Measurements from ENCODE around the gene PTGS1. TPM values are rescaled to one million over a fixed set of nuclear protein-coding genes. Genes with fewer than 3 reads are reported as not detected.

Gene PTGS1
- total and polyA plus RNA-seq, 4 donors, result 2.9 to 12.8 (median 5.0) TPM

- Histone ChIP-seq H3K9me3 (ENCODE audit: control insufficient read depth in 4 of 4, insufficient read depth in 3 of 4, low read length in 3 of 4) (peaks cover 0 to 3% (median 1%) of the 10 kb centered on the region in 4 donors), H3K27ac (ENCODE audit: low read depth in 1 of 2, low read length in 1 of 2) (no peak overlapping the region), H3K36me3 (ENCODE audit: control insufficient read depth in 4 of 4, insufficient read depth in 4 of 4, low read length in 4 of 4) (no peaks in the 10 kb centered on the region), H3K27me3 (ENCODE audit: control insufficient read depth in 3 of 3, insufficient read depth in 3 of 3, low read length in 2 of 3) (peaks cover 0 to 5% (median 4%) of the 10 kb centered on the region in 3 donors), H3K4me3 (no peak overlapping the region), H3K4me1 (ENCODE audit: control insufficient read depth in 5 of 5, insufficient read depth in 5 of 5, low read length in 5 of 5) (peaks cover 0 to 41% (median 16%) of the 10 kb centered on the region in 5 donors), H3K9ac (ENCODE audit: insufficient read depth in 1 of 2, low read length in 2 of 2) (no peak overlapping the region)
- WGBS, 2 donors, result 28 to 45% methylated on average over 14 of the region's 14 CpGs
- DNase-seq, result peak; percentile 80 to 89 (median 81)
- TF ChIP-seq, protein P1, sequence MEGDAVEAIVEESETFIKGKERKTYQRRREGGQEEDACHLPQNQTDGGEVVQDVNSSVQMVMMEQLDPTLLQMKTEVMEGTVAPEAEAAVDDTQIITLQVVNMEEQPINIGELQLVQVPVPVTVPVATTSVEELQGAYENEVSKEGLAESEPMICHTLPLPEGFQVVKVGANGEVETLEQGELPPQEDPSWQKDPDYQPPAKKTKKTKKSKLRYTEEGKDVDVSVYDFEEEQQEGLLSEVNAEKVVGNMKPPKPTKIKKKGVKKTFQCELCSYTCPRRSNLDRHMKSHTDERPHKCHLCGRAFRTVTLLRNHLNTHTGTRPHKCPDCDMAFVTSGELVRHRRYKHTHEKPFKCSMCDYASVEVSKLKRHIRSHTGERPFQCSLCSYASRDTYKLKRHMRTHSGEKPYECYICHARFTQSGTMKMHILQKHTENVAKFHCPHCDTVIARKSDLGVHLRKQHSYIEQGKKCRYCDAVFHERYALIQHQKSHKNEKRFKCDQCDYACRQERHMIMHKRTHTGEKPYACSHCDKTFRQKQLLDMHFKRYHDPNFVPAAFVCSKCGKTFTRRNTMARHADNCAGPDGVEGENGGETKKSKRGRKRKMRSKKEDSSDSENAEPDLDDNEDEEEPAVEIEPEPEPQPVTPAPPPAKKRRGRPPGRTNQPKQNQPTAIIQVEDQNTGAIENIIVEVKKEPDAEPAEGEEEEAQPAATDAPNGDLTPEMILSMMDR (IDR thresholded peaks at IDR 0.05; ENCODE audit: control extremely low read depth, extremely low read depth), result no peak
- ATAC-seq (ENCODE audit: insufficient read depth, low FRiP score), result peak; percentile 36
These were observed 4.1 kb downstream of the PTGS1 start for GRCh38 chr9:122374885-122375420.

- 88 to 100% methylated on average over 1 of the region's 1 CpG for WGBS, 2 donors
- H3K9me3 ChIP-seq (ENCODE audit: control insufficient read depth in 4 of 4, insufficient read depth in 3 of 4, low read length in 3 of 4), result peaks cover 0 to 3% (median 1%) of the 10 kb centered on the region in 4 donors
- H3K4me3 ChIP-seq, result no peak overlapping the region
- DNase-seq (no peak), ATAC-seq (ENCODE audit: insufficient read depth, low FRiP score) (no peak)
- no peak overlapping the region for H3K27ac ChIP-seq (ENCODE audit: low read depth in 1 of 2, low read length in 1 of 2)
- H3K27me3 ChIP-seq (ENCODE audit: control insufficient read depth in 3 of 3, insufficient read depth in 3 of 3, low read length in 2 of 3), result peaks cover 0 to 3% (median 0%) of the 10 kb centered on the region in 3 donors
- TF ChIP-seq, protein P1 (IDR thresholded peaks at IDR 0.05; ENCODE audit: control extremely low read depth, extremely low read depth), result no peak
- H3K9ac ChIP-seq (ENCODE audit: insufficient read depth in 1 of 2, low read length in 2 of 2), result no peak overlapping the region
- peaks cover 0 to 2% (median 0%) of the 10 kb centered on the region in 4 donors for H3K36me3 ChIP-seq (ENCODE audit: control insufficient read depth in 4 of 4, insufficient read depth in 4 of 4, low read length in 4 of 4)
- peaks cover 0 to 31% (median 14%) of the 10 kb centered on the region in 5 donors for H3K4me1 ChIP-seq (ENCODE audit: control insufficient read depth in 5 of 5, insufficient read depth in 5 of 5, low read length in 5 of 5)
These were observed 6.0 kb downstream of the PTGS1 start for GRCh38 chr9:122376796-122377195.

DNA sequence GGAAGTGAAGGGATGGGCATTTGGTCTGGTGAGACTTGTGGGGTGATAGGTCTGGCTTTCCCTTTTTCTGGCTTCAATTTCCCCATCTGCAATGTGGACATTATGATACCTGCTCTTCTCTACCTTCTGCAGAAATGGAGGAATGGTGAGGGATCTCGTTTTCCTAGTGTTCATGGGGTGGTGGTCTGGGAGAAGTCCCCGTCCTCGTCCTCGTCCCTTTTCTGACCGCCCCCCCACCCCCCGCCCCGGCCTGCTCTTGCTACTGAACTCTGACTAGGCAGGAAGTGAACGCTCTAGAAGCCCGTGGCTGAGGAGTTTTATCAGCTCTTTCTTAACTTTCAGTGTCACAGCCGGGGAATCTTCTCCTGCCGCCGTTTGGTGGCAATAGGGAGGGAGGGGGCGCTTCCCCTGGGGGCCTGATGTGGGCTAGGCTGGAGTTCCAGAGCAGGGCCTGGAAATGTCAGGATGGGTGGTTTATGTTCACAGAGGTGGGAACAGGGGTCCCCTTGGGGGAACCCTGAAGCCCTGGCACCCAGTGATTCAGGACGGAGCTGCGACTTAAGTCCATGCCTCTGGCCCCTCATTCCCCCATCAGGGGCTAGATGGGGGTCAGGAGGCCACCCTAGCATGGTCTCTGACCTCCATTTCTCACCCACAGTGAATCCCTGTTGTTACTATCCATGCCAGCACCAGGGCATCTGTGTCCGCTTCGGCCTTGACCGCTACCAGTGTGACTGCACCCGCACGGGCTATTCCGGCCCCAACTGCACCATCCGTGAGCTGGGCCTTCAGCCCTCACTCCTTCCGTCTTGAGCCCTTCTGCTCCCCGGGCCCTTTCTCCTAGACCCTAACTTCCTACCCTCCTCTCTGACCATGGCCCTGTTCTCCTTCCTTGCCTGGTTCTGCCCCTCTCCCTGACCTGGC, 6.7 kb downstream of the PTGS1 start:
- Histone ChIP-seq H3K27me3 (ENCODE audit: control insufficient read depth in 3 of 3, insufficient read depth in 3 of 3, low read length in 2 of 3) (no peaks in the 10 kb centered on the region), H3K4me3 (no peak overlapping the region), H3K9me3 (ENCODE audit: control insufficient read depth in 4 of 4, insufficient read depth in 3 of 4, low read length in 3 of 4) (peaks cover 0 to 3% (median 1%) of the 10 kb centered on the region in 4 donors), H3K36me3 (ENCODE audit: control insufficient read depth in 4 of 4, insufficient read depth in 4 of 4, low read length in 4 of 4) (peaks cover 0 to 2% (median 0%) of the 10 kb centered on the region in 4 donors), H3K4me1 (ENCODE audit: control insufficient read depth in 5 of 5, insufficient read depth in 5 of 5, low read length in 5 of 5) (peaks cover 0 to 31% (median 14%) of the 10 kb centered on the region in 5 donors), H3K27ac (ENCODE audit: low read depth in 1 of 2, low read length in 1 of 2) (no peak overlapping the region), H3K9ac (ENCODE audit: insufficient read depth in 1 of 2, low read length in 2 of 2) (no peak overlapping the region)
- DNase-seq (peak in 1 of 3 donors; percentile 41), ATAC-seq (ENCODE audit: insufficient read depth, low FRiP score) (no peak)
- WGBS, 2 donors, result 54 to 65% methylated on average over 24 of the region's 24 CpGs
- TF ChIP-seq, protein P1 (IDR thresholded peaks at IDR 0.05; ENCODE audit: control extremely low read depth, extremely low read depth), result no peak
